Gastrocnemius medialis (tissue), 4 donors: ENCODE measurements around the gene PRSS21.

ENCODE experiments used
- CTCF ChIP-seq, 5 experiments: fragments of 450-650 bp in 3 of 5; fragments of 200-600 bp in 2 of 5; sonication (generic) in 2 of 5; IDR thresholded peaks in 4 of 5; conservative IDR thresholded peaks in 1 of 5; 1 replicate in 4 of 5; 2 replicates in 1 of 5; pipeline ENCODE4 v1.5.1; 2016 to 2019; ENCODE audit warnings: antibody characterized with exemption in 5 of 5, mild to moderate bottlenecking in 3 of 5, moderate library complexity in 3 of 5
- POLR2A ChIP-seq, 2 donors: fragments of 450-650 bp; IDR thresholded peaks; one replicate each; pipeline ENCODE4 v1.6.1; 2017; ENCODE audit warnings: antibody characterized with exemption in 2 of 2, mild to moderate bottlenecking in 2 of 2, moderate library complexity in 2 of 2

DNA sequence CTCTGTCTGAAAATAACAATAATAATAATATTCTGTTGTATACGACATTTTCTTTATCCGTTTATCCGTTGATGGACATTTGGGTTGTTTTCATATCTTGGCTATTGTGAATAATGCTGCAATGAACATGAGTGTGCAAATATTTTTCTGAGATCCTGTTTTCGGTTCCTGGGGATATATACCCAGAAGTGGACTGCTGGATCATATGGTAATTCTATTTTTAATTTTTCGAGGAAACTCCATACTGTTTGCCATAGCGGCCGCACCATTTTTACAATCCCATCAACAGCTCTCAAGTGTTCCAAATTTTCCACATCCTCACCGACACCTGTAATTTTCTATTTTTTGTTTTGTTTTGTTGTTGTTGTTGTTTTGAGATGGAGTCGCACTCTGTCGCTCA lies 24.1 kb upstream of the PRSS21 start:
- no peak for TF ChIP-seq CTCF (IDR thresholded peaks at IDR 0.05 in 4 of 5, conservative IDR thresholded peaks at IDR 0.05 in 1 of 5)
- no peak for TF ChIP-seq POLR2A (IDR thresholded peaks at IDR 0.05)
